CD4-positive, alpha-beta T cell treated with Interleukin-12 subunit alpha and Interleukin-12 subunit beta, for 1 hour (primary cell): ENCODE results near the gene GPC5.
A peak's percentile ranks its signal among the peaks of the same experiment; 100 is the strongest.
"Not testable (repeated sequence)": the region's sequence is repeated elsewhere in the genome, so short reads cannot be mapped to it uniquely, and the experiment has no call there.

Experiments used
- DNase-seq: peaks from one replicate; pipeline ENCODE4 v3.0.0-alpha.2; 2020

The GPC5 gene

GRCh38 chr13:92806215-92806614 lies 1407.8 kb downstream of the GPC5 start:
- peak; percentile 16 for DNase-seq

- DNase-seq: no peak
Measured at GRCh38 chr13:92807353-92807752, 1408.9 kb downstream of the GPC5 start.

GRCh38 chr13:92807966-92808365 lies 1409.5 kb downstream of the GPC5 start:
- no peak for DNase-seq

DNA sequence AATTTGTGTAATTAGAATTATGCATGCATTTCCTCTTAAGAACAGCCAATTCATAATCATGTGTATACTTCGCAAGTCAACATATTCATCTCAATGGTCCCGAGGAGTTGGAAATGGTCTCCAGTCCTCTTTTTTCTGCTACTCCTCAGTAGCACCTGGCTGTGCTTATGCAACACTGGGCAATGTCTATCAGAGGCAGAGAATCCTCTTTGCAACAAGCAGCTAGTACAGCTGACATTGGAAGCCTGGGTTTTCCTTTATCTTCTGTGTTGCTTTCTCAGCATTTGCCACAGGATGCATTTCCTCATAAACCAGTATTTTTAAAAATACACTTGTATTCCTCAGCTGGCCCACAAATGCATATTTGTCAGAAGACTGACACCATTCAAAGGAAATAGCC lies 1422.9 kb downstream of the GPC5 start:
- no peak for DNase-seq

DNA sequence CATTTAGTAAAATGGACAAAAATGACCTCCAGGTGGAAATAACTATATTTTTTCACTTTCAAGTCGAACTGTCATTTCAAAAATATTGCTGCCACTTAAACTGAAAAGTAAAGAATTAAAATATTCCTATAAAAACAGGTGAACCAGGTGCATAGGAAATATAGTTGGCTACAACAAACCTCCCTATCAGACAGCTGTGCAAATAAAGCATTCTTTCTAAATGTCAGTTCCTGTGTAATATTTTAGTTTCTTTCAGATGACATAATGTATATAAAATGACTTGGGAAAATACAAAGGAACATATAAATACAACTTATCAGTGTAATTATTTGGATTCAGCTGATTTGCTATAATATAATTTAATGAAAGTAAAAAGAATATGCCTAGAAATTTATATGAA lies 1424.6 kb downstream of the GPC5 start:
- DNase-seq: no peak

- no peak for DNase-seq
Measured at GRCh38 chr13:92825938-92826596, 1427.6 kb downstream of the GPC5 start.

DNA sequence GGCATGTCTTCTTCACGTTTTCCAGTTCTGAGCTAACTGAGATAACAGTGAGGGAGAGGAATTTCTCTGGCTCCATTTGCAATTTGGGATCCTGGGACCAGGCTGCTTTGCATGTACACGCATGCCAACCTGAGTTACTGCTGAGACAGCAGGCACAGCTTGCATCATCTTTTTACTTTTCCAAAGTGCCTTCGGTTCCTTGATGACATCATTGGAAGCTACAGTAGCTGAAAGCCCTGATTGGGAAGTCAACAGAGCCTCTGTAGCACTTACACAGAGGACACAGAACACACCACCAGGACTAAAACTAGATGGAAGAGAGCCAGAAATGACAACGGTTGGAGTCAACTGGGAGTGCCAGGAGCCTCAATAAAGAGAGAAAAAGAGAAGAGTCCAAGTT lies 1429.1 kb downstream of the GPC5 start:
- DNase-seq: no peak

DNA sequence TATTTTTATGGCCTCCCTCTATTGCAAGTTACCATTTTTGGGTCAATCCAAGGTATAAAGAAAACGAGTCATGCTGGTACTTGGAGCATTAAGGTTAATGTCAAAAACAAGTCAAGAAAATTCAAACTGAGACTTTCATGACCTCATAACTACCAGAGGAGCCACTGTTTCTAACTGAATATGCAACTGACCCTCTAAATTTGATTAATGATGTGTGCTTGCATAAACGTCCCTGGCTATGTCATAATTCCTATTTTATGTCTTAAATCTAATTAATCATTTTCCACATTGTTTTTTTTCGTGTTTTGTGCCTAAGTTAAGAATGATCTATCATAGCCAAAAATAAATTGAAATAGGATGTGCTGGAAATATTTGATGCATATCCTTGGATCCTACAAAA lies 1431.5 kb downstream of the GPC5 start:
- DNase-seq: no peak

- DNase-seq: no peak
Measured at GRCh38 chr13:92830821-92831220, 1432.4 kb downstream of the GPC5 start.

- DNase-seq: no peak
Measured at GRCh38 chr13:92833071-92833470, 1434.7 kb downstream of the GPC5 start.

DNA sequence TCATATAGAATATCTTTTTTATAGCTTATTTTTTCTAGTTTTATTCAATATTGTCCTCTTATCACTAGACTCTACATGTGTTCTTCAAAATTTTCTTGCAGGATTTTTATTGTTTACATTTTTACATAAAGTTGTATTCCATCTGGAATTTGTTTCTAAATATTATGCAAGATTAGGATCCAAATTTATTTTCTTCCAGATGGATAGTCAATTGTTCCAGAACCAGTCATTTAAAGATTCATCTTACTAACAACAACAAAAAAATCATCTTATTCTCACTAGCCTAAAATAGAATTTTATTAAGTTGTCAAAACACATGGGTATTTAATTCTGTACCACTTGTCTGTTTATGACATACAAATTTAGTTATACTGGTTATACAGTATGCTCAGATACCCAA lies 1437.8 kb downstream of the GPC5 start:
- no peak for DNase-seq

GRCh38 chr13:92838786-92839185 lies 1440.4 kb downstream of the GPC5 start:
- DNase-seq: no peak

GRCh38 chr13:92842145-92842544 lies 1443.7 kb downstream of the GPC5 start:
- no peak for DNase-seq

GRCh38 chr13:92843549-92843948 lies 1445.1 kb downstream of the GPC5 start:
- DNase-seq: no peak

DNA sequence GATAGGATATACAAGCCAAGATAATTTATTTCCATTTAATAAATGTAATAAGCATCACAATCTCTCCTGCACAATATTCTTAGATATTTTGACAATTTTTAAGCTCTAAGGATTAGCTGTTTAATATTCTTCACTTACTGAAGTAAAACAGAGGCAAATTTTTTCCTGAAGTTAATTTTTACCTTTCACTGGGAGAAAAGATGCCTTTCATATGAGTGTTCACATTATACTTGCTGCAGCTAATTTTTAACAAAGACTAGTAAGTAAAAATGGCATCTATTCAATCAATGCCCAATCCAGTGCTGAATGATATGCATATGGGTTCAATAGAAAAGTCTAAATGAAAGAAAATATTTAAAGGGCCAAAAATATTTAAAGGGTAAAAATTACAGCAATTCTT lies 1451.0 kb downstream of the GPC5 start:
- DNase-seq: no peak

GRCh38 chr13:92864584-92865284 lies 1466.3 kb downstream of the GPC5 start:
- DNase-seq: no peak

DNA sequence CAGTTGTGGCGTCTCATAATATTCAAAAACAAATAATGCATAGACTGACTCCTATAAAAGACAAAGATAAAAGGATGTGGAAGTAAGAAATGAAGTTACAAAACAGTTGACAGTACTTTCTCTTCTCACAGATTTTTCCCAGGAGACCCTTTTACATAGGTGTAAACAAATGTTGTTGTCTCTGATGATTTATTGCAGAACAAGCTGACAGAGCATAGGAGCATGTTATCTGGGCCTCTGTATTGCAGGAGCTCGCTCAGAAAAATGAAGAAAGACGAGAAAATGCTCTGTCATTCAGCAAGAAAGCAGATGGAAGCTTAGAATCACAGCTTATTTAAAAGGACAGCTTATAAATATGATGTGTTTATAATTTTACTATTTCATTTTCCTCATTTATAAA lies 1474.6 kb downstream of the GPC5 start:
- DNase-seq: no peak

GRCh38 chr13:92886535-92887077 lies 1488.2 kb downstream of the GPC5 start:
- DNase-seq: no peak

- no peak for DNase-seq
Measured at GRCh38 chr13:92894447-92894846, 1496.0 kb downstream of the GPC5 start.

GRCh38 chr13:92896842-92897241 lies 1498.4 kb downstream of the GPC5 start:
- no peak for DNase-seq

GRCh38 chr13:92898946-92899345 lies 1500.5 kb downstream of the GPC5 start:
- not testable (repeated sequence) for DNase-seq

- DNase-seq: no peak
Measured at GRCh38 chr13:92900446-92900845, 1502.0 kb downstream of the GPC5 start.

- DNase-seq: no peak
Measured at GRCh38 chr13:92901739-92902138, 1503.3 kb downstream of the GPC5 start.

- no peak for DNase-seq
Measured at GRCh38 chr13:92912629-92913028, 1514.2 kb downstream of the GPC5 start.

DNA sequence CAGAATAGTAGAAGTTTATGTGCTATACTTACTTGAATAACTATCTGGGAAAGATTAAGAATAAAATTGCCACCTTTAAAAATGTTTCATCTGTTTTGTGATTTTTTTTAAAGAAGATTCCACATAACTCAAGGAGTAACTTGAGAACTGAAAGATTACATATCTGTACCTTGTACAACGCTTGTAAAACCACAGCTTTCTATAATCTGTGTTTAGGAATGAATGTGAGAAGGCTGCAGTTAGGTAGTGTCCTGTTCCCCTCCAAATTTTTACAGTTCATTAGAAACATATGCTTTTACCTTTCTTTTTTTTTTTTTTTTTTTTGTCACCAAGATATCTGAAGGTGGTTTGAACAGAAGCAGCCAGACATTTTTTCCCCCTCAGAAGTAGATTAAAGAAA lies 1515.4 kb downstream of the GPC5 start:
- DNase-seq: no peak
